AG04449 (cell line): Measurements from ENCODE around the gene C11orf52.

ENCODE experiments used
- CTCF ChIA-PET: fragments of 350-600 bp; formaldehyde crosslinking; extraction: SDS; loops from one replicate; lab custom pipeline; 2021; ENCODE audit warnings: antibody characterized with exemption; lab: Yijun Ruan, JAX
- POLR2A ChIA-PET: fragments of 400-600, 350-600 bp; formaldehyde crosslinking; extraction: SDS; loops from one replicate; lab custom pipeline; 2020; ENCODE audit warnings: antibody characterized with exemption, inconsistent platforms; lab: Yijun Ruan, JAX
- DNase-seq: peaks from one replicate; pipeline ENCODE4 v3.0.0-alpha.2; 2010; ENCODE audit warnings: low read depth, low spot score
- H3K4me3 ChIP-seq: 2 replicates; pipeline ENCODE4 v1.5.1; 2011; ENCODE audit warnings: low read depth, mild to moderate bottlenecking, control low read depth, low read length
- TF ChIP-seq, protein P1 (sequence below): IDR thresholded peaks from one replicate; pipeline ENCODE4 v1.5.1; 2011; ENCODE audit warnings: mild to moderate bottlenecking, moderate library complexity, low read length, control low read depth, inconsistent platforms; ENCODE audit not compliant: insufficient read depth; ENCODE audit errors: missing control alignments

C11orf52 gene

DNA sequence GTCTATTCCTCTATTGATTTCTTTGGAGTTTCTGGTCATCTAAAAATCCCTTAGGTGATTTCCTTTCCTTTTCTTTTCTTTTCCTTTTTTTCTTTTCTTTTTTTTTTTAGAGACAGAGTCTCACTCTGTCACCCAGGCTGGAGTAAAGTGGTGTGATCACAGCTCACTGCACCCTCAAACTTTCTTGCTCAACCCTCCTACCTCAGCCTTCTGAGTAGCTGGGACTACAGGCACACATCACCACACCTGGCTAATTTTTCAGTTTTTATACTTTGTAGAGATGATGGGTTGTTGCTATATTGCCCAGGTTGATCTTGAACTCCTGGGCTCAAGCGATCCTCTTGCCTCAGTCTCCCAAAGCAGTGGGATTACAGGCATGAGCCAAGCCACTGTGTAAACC, 1.9 kb upstream of the C11orf52 start:
- ChIA-PET CTCF (interaction anchor here (0.9 kb wide), 1 partner anchor 312 kb away, joined by 3 read pairs; no protein-coding TSS in a partner anchor), POLR2A (no interaction called here)
- H3K4me3 ChIP-seq: no peak overlapping the region
- no peak for DNase-seq
- TF ChIP-seq, protein P1, sequence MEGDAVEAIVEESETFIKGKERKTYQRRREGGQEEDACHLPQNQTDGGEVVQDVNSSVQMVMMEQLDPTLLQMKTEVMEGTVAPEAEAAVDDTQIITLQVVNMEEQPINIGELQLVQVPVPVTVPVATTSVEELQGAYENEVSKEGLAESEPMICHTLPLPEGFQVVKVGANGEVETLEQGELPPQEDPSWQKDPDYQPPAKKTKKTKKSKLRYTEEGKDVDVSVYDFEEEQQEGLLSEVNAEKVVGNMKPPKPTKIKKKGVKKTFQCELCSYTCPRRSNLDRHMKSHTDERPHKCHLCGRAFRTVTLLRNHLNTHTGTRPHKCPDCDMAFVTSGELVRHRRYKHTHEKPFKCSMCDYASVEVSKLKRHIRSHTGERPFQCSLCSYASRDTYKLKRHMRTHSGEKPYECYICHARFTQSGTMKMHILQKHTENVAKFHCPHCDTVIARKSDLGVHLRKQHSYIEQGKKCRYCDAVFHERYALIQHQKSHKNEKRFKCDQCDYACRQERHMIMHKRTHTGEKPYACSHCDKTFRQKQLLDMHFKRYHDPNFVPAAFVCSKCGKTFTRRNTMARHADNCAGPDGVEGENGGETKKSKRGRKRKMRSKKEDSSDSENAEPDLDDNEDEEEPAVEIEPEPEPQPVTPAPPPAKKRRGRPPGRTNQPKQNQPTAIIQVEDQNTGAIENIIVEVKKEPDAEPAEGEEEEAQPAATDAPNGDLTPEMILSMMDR: no peak

DNA sequence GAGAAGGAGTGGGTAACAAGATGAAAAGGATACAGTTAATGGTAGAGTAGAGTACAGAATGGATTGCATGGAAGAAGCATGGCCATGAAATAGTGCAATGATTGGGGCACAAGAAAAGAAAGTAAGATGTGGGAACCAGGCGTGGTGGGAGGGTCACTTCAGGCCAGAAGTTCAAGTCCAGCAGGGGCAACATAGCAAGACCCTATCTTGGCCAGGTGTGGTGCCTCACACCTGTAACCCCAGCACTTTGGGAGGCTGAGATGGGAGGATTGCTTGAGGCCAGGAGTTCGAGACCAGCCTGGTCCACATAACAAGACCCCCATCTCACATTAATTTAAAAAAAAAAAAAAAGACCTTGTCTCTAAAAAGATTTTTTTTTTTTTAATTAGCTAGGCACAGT, 1.4 kb upstream of the C11orf52 start:
- POLR2A ChIA-PET: no interaction called here

DNA sequence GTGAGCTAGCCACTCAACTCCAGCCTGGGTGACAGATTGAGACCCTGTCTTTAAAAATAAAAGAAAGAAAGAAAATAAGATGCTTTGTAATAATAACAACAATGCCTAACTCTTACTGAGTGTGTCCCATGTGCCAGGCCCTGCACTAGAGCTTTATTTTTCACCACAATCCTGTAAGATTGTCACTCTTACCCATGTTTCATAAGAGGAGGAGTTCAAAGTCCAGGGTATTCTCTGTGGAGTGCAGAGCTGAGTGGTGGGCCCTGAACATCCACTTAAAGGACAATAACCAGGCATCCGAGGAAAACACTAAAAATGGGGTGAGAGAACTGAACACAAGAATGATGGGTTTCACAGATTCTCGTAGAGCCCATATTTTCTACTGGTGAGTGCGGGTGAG, 925 bp upstream of the C11orf52 start:
- CTCF ChIA-PET: interaction anchor here (0.9 to 1.5 kb wide), 3 partner anchors 9 to 313 kb away, joined by 3 to 5 read pairs (median 3); no protein-coding TSS in a partner anchor
- TF ChIP-seq, protein P1: no peak
- no peak overlapping the region for H3K4me3 ChIP-seq

More for the DNA sequence above, 1.4 kb upstream of the C11orf52 start:
- TF ChIP-seq, protein P1: no peak
- DNase-seq: no peak
- CTCF ChIA-PET: interaction anchor here (0.9 to 1.5 kb wide), 2 partner anchors 14 to 313 kb away, joined by 3 to 5 read pairs; no protein-coding TSS in a partner anchor
- H3K4me3 ChIP-seq: no peak overlapping the region

DNA sequence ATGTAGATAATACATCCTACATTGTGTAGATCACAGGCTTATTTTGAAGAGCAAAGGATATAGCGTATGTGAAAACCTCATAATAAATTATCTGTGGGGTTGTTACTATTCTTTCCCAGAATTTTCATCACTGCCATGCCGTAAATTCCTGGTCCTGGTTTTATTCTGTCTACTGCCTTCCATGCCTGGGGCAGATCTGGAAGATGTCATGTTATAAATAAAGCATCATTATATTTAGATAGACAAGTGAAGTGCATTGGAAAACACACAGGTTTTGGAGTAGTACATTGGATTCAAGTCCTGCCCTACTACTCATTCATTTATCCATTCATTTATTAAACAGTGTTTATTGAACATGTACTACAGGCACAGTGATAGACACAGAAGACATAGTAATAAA, 2.2 kb downstream of the C11orf52 start:
- DNase-seq: no peak
- CTCF ChIA-PET: interaction anchor here (1.3 to 2.0 kb wide), 2 partner anchors 11 to 13 kb away, joined by 3 to 7 read pairs; no protein-coding TSS in a partner anchor
- H3K4me3 ChIP-seq: no peak overlapping the region
- TF ChIP-seq, protein P1: no peak
- POLR2A ChIA-PET: no interaction called here

More for the DNA sequence above, 925 bp upstream of the C11orf52 start:
- no peak for DNase-seq
- POLR2A ChIA-PET: interaction anchor here (1.2 kb wide), 1 partner anchor 9 kb away, joined by 3 read pairs; no protein-coding TSS in a partner anchor

DNA sequence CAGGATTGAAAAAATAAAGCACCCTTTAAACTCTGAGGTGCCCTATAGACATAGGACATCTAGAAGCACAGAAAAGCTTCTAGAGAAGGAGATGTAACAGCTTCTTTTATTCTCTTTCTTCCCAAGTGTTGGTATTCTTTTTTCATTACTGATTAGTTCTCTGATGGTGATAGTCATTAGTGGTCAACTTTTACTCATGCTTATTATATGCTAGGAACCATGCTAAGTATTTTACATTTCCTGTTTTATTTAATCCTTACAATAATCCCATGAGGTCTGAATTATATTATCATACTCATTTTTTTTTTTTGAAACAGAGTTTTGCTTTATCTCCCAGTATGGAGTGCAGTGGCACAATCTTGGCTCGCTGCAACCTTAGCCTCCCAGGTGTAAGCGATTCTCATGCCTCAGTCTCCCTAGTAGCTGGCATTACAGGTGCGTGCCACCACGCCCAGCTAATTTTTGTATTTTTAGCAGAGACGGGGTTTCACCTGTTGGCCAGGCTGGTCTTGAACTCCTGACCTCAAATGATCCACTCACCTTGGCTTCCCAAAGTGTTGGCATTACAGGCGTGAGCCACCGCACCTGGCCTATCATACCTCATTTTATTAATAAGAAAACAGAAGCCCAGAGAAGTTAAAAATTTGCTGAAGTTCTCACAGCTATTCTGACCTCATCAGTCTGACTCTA, 3.0 kb downstream of the C11orf52 start:
- TF ChIP-seq, protein P1: no peak
- CTCF ChIA-PET: interaction anchor here (1.3 kb wide), 1 partner anchor 12 kb away, joined by 3 read pairs; no protein-coding TSS in a partner anchor
- no peak for DNase-seq
- no peak overlapping the region for H3K4me3 ChIP-seq
- POLR2A ChIA-PET: no interaction called here

GRCh38 chr11:111922803-111923202, 4.1 kb downstream of the C11orf52 start:
- ChIA-PET POLR2A (interaction anchor here (0.6 kb wide), 1 partner anchor 47 kb away, joined by 3 read pairs; no protein-coding TSS in a partner anchor), CTCF (interaction anchor here (0.9 to 2.6 kb wide), 5 partner anchors 8 to 59 kb away, joined by 3 to 11 read pairs (median 5); no protein-coding TSS in a partner anchor)
- no peak overlapping the region; the same call in 1 of the 2 replicates for H3K4me3 ChIP-seq
- TF ChIP-seq, protein P1: no peak
- peak; percentile 72 for DNase-seq
